GM21576 (cell line): ENCODE results near the gene NGF.
"Not testable (repeated sequence)": the region's sequence is repeated elsewhere in the genome, so short reads cannot be mapped to it uniquely, and the experiment has no call there.

Source experiments
- ATAC-seq: cut with Tn5 transposase; IDR thresholded peaks from one replicate; pipeline ENCODE4 v1.9.1; 2021; ENCODE audit warnings: mild to moderate bottlenecking, moderate library complexity; ENCODE audit not compliant: unreplicated experiment

The NGF gene

DNA sequence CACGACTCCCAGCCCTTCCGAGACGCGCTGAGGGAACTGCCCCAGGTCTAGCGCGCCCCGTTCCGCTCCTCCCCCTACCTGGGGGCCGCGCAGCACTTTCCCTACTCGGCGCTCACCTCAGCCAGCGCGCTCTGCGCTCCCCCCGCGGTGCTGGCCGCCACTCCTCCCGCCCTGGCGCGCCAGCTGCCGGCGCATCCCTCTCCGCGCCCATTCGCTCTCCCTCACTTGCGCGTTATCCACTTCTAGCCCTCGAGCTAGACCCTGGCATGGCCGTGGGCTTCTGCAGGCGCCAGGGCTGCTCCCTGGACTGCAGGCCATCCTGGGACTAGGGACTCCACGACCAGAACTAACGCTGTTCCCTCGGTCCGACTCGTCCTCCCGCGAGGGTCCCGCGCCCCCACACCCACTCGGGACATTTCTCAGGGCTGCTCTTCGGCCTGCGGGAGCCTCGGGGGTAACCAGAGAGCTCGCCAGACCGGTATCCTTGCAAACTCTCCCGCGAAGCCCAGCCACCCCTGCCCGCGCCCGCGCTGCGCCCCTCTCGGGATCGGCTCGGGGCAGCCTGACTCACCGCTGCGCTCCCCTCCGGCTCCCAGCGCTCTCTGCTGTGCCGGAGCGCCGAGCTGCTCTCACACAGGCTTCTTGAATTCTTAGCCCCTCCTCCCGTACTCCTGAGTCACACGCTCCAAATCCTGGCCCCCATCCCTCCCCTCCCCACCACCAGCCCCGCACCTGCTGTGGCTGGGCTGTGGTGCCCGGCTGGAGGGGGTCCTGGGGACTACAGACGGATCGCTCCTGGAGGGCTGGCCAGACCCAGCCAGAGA is at the start of gene NGF:
Gene NGF, minus strand, starts transcription at position 617 of the 824 bp plus-strand sequence. CDS start 51,454 bp downstream, outside the sequence.
- no peak for ATAC-seq

DNA sequence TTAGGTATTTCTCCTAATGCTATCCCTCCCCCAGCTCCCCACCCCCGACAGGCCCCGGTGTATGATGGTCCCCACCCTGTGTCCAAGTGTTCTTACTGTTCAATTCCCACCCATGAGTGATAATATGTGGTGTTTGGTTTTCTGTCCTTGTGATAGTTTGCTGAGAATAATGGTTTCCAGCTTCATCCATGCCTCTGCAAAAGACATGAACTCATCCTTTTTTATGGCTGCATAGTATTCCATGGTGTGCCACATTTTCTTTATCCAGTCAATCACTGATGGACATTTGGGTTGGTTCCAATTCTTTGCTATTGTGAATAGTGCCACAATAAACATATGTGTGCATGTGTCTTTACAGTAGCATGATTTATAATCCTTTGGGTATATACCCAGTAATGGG is 45.4 kb upstream of the NGF start:
- not testable (repeated sequence) for ATAC-seq

GRCh38 chr1:115379943-115380342 is 41.9 kb upstream of the NGF start:
- no peak for ATAC-seq

DNA sequence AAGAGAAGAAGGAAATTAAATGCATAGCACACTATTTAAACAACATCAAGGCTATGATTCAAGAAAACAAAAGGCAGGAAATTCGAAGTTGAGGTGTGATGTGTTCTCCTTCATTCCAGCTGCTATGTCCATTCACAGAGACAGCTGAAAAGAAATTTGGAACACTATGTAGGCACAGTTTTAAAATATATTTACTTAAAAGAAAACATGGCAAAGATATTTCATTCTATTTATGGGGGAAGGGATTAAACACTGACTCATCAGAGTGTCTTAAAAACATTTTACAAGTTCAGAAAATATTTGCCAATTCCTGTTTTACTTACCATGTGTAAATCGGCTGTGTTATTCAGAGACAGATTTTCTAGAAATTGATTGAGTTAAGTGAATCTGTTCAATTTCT is 39.4 kb upstream of the NGF start:
- ATAC-seq = no peak

GRCh38 chr1:115374598-115374997 is 36.5 kb upstream of the NGF start:
- no peak for ATAC-seq

GRCh38 chr1:115373305-115373704 is 35.3 kb upstream of the NGF start:
- no peak for ATAC-seq

GRCh38 chr1:115365738-115366137 is 27.7 kb upstream of the NGF start:
- no peak for ATAC-seq

GRCh38 chr1:115364780-115365155 is 26.7 kb upstream of the NGF start:
- ATAC-seq = no peak

GRCh38 chr1:115364046-115364779 is 26.2 kb upstream of the NGF start:
- no peak for ATAC-seq

DNA sequence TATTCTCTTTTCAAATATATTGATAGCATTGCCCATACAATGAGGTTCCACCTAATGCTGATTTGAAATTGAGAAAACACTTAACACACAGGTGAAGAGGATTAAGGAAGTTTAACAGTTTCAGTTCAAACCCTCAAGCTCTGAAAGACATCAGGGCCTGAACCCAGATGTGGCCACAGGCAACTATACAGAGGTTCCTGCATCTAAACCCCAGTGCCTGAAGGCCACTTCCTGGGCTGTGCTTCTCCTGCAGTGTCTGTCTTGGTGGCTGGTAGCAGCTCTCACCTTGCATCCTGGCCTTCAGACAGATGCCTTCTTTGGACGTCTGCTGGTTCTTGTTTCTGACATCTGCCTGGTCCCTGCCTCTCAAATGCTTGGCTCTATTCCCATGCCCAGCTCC is 25.1 kb upstream of the NGF start:
- ATAC-seq = no peak

GRCh38 chr1:115360505-115361129 is 22.6 kb upstream of the NGF start:
- ATAC-seq = not testable (repeated sequence)

- not testable (repeated sequence) for ATAC-seq
Measured at GRCh38 chr1:115359787-115360452, 21.9 kb upstream of the NGF start.

- no peak for ATAC-seq
Measured at GRCh38 chr1:115356356-115356755, 18.3 kb upstream of the NGF start.

DNA sequence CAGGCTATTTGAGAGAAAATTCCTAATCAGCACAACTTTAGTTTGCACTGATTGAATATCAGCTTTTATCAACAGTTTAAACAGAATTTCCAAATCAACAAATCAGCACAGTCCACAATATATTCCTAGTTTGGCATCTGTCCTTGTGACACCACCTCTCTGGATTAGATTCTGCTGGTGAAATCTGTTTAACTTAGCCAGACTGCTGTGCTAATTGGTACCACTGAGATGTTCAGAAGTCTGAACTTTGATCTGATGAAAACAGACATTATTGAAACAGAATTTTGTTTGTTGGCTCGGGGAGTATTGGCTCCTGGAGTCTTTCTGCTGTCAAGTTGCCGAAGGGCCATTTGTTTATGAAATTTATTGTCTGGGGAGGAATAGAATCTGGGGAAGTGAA is 17.0 kb upstream of the NGF start:
- no peak for ATAC-seq

GRCh38 chr1:115351143-115351542 is 13.1 kb upstream of the NGF start:
- ATAC-seq = no peak

- no peak for ATAC-seq
Measured at GRCh38 chr1:115348636-115349035, 10.6 kb upstream of the NGF start.

- ATAC-seq = no peak
Measured at GRCh38 chr1:115347282-115347681, 9.2 kb upstream of the NGF start.

- ATAC-seq = no peak
Measured at GRCh38 chr1:115343200-115343737, 5.2 kb upstream of the NGF start.

GRCh38 chr1:115341948-115342347 is 3.9 kb upstream of the NGF start:
- ATAC-seq = no peak

GRCh38 chr1:115340879-115341278 is 2.8 kb upstream of the NGF start:
- ATAC-seq = no peak

GRCh38 chr1:115338457-115338820 is 390 bp upstream of the NGF start:
- no peak for ATAC-seq
